Measurements from ENCODE around the gene SMPD1. TPM values are rescaled to one million over a fixed set of nuclear protein-coding genes. Genes with fewer than 3 reads are reported as not detected.

The SMPD1 gene
- total and polyA plus RNA-seq, 9 of the 15 experiments (the other 6 are each of a cell fraction or from before 2014, with no cell fraction given), result 0.90 to 9.9 (median 5.2) TPM

GRCh38 chr11:6357222-6357621, 33.1 kb upstream of the SMPD1 start (continued):
- TF ChIP-seq ZNF408 (CRISPR knock-in tag; IDR thresholded peaks at IDR 0.05; ENCODE audit: low read depth) (no peak), DDX20 (tag; IDR thresholded peaks at IDR 0.05; ENCODE audit: low read depth) (no peak), XRCC5 (IDR thresholded peaks at IDR 0.05; ENCODE audit: low read depth, low read length) (no peak), MTA3 (IDR thresholded peaks at IDR 0.05; ENCODE audit: borderline replicate concordance) (no peak), SAP30 (IDR thresholded peaks at IDR 0.05; ENCODE audit: borderline replicate concordance, insufficient read depth, low read depth, low read length, poor library complexity, severe bottlenecking) (no peak), JUNB (CRISPR knock-in tag; conservative IDR thresholded peaks at IDR 0.05) (no peak), TCF7 (IDR thresholded peaks at IDR 0.05; ENCODE audit: borderline replicate concordance) (no peak), SRSF7 (optimal IDR thresholded peaks at IDR 0.05; ENCODE audit: low read depth, low read length) (no peak), CCNT2 (IDR thresholded peaks at IDR 0.05; ENCODE audit: borderline replicate concordance, extremely low read depth, insufficient read length, low read depth, low read length) (no peak), FOSL1 (tag; conservative IDR thresholded peaks at IDR 0.05) (peak; percentile 83), ZSCAN32 (CRISPR knock-in tag; IDR thresholded peaks at IDR 0.05) (no peak), DMBX1 (CRISPR knock-in tag; IDR thresholded peaks at IDR 0.05; ENCODE audit: borderline replicate concordance) (no peak), ZNF589 (CRISPR knock-in tag; IDR thresholded peaks at IDR 0.05; ENCODE audit: low read depth) (no peak), NFYB (IDR thresholded peaks at IDR 0.05; ENCODE audit: extremely low read depth, insufficient read length) (no peak), TFAM (CRISPR knock-in tag; conservative IDR thresholded peaks at IDR 0.05) (no peak), MTA2 (IDR thresholded peaks at IDR 0.05; ENCODE audit: low read depth) (no peak), PPARD (CRISPR knock-in tag; IDR thresholded peaks at IDR 0.05) (no peak), KLF1 (tag; IDR thresholded peaks at IDR 0.05) (no peak), RBM39 (optimal IDR thresholded peaks at IDR 0.05; ENCODE audit: low read depth, low read length) (no peak), GATAD2B (IDR thresholded peaks at IDR 0.05; ENCODE audit: borderline replicate concordance) (no peak), MYC (IDR thresholded peaks at IDR 0.05; ENCODE audit: low read depth, low read length) (no peak), MYC (CRISPR knock-in tag; IDR thresholded peaks at IDR 0.05; ENCODE audit: borderline replicate concordance, low read depth) (no peak), MIER1 (IDR thresholded peaks at IDR 0.05; ENCODE audit: low read depth) (no peak)
- TF ChIP-seq, protein P1, sequence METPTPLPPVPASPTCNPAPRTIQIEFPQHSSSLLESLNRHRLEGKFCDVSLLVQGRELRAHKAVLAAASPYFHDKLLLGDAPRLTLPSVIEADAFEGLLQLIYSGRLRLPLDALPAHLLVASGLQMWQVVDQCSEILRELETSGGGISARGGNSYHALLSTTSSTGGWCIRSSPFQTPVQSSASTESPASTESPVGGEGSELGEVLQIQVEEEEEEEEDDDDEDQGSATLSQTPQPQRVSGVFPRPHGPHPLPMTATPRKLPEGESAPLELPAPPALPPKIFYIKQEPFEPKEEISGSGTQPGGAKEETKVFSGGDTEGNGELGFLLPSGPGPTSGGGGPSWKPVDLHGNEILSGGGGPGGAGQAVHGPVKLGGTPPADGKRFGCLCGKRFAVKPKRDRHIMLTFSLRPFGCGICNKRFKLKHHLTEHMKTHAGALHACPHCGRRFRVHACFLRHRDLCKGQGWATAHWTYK (CRISPR knock-in tag; IDR thresholded peaks at IDR 0.05), result no peak
- TF ChIP-seq, protein P2, sequence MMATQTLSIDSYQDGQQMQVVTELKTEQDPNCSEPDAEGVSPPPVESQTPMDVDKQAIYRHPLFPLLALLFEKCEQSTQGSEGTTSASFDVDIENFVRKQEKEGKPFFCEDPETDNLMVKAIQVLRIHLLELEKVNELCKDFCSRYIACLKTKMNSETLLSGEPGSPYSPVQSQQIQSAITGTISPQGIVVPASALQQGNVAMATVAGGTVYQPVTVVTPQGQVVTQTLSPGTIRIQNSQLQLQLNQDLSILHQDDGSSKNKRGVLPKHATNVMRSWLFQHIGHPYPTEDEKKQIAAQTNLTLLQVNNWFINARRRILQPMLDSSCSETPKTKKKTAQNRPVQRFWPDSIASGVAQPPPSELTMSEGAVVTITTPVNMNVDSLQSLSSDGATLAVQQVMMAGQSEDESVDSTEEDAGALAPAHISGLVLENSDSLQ (IDR thresholded peaks at IDR 0.05), result no peak
- TF ChIP-seq, protein P3, sequence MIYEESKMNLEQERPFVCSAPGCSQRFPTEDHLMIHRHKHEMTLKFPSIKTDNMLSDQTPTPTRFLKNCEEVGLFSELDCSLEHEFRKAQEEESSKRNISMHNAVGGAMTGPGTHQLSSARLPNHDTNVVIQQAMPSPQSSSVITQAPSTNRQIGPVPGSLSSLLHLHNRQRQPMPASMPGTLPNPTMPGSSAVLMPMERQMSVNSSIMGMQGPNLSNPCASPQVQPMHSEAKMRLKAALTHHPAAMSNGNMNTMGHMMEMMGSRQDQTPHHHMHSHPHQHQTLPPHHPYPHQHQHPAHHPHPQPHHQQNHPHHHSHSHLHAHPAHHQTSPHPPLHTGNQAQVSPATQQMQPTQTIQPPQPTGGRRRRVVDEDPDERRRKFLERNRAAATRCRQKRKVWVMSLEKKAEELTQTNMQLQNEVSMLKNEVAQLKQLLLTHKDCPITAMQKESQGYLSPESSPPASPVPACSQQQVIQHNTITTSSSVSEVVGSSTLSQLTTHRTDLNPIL (CRISPR knock-in tag; IDR thresholded peaks at IDR 0.05), result no peak
- TF ChIP-seq, protein P4, sequence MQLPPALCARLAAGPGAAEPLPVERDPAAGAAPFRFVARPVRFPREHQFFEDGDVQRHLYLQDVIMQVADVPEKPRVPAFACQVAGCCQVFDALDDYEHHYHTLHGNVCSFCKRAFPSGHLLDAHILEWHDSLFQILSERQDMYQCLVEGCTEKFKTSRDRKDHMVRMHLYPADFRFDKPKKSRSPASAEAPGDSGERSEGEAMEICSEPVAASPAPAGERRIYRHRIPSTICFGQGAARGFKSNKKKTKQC (CRISPR knock-in tag; IDR thresholded peaks at IDR 0.05), result no peak

Measured in K562 (cell line).